ENCODE measurements around the gene TIMP3. TPM values are rescaled to one million over a fixed set of nuclear protein-coding genes. Genes with fewer than 3 reads are reported as not detected.
A peak's percentile ranks its signal among the peaks of the same experiment; 100 is the strongest.

TIMP3 gene
- polyA plus RNA-seq, 1 donor (not counting 4 experiments of a cell fraction or from before 2014, with no cell fraction given): 34.3 TPM

DNA sequence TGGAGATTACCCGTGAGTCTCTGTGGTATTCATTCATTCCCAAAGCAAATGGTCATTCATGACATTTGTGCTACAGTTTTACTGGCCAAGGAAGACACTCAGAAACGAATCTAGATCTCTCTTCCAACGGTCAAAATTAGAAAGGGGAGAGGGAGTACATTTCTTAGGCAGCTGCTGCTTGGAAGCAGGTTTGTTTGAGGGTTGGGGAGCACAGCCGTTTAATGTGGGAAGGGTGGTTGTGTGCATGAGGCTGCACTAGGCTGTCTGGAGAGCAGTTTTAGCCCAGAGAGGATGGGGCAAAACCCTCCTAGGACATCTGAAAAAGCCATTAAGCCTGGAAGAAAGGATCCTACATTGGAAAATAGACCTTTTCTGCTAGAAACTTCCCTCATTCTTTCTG is 29.7 kb upstream of the TIMP3 start:
- H3K9me3 ChIP-seq (ENCODE audit: control insufficient read depth, low read depth, low read length): no peaks in the 10 kb centered on the region
- no peaks in the 10 kb centered on the region for H3K79me2 ChIP-seq (ENCODE audit: control insufficient read depth, insufficient read depth, low read length)
- DNase-seq (ENCODE audit: low read depth, low spot score) (no peak), FAIRE-seq (no peak)
- no peaks in the 10 kb centered on the region for H3K4me1 ChIP-seq (ENCODE audit: control insufficient read depth, extremely low read depth, insufficient read depth, low read length)
- H2AFZ ChIP-seq (ENCODE audit: control insufficient read depth, low read length): no peak overlapping the region
- no peak for TF ChIP-seq EZH2 (IDR thresholded peaks at IDR 0.05; ENCODE audit: low read length)
- TF ChIP-seq, protein P1, sequence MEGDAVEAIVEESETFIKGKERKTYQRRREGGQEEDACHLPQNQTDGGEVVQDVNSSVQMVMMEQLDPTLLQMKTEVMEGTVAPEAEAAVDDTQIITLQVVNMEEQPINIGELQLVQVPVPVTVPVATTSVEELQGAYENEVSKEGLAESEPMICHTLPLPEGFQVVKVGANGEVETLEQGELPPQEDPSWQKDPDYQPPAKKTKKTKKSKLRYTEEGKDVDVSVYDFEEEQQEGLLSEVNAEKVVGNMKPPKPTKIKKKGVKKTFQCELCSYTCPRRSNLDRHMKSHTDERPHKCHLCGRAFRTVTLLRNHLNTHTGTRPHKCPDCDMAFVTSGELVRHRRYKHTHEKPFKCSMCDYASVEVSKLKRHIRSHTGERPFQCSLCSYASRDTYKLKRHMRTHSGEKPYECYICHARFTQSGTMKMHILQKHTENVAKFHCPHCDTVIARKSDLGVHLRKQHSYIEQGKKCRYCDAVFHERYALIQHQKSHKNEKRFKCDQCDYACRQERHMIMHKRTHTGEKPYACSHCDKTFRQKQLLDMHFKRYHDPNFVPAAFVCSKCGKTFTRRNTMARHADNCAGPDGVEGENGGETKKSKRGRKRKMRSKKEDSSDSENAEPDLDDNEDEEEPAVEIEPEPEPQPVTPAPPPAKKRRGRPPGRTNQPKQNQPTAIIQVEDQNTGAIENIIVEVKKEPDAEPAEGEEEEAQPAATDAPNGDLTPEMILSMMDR (optimal IDR thresholded peaks at IDR 0.05 in 1 of 3, IDR thresholded peaks at IDR 0.05 in 1 of 3, conservative IDR thresholded peaks at IDR 0.05 in 1 of 3; ENCODE audit: extremely low read depth in 1 of 3, insufficient read depth in 2 of 3, low read length in 3 of 3): no peak
- H3K27ac ChIP-seq (ENCODE audit: control insufficient read depth, insufficient read depth, low read length): no peak overlapping the region
- no peaks in the 10 kb centered on the region for H4K20me1 ChIP-seq (ENCODE audit: control insufficient read depth, extremely low read depth, insufficient read depth, low read length)
- no peaks in the 10 kb centered on the region for H3K9me1 ChIP-seq (ENCODE audit: control insufficient read depth, extremely low read depth, insufficient read depth, low read length)
- H3K27me3 ChIP-seq (ENCODE audit: control insufficient read depth, extremely low read depth, insufficient read depth, low read length): peaks cover 16% of the 10 kb centered on the region
- no peak overlapping the region for H3K4me2 ChIP-seq (ENCODE audit: control insufficient read depth, extremely low read depth, insufficient read depth, low read depth, low read length)
- dilution Hi-C loops (cut with MboI; ENCODE audit: extremely low pct_ligation_motif_present, low sequenced_read_pairs): no loop called here
- no peaks in the 10 kb centered on the region for H3K36me3 ChIP-seq (ENCODE audit: control insufficient read depth in 2 of 2, extremely low read depth in 1 of 2, insufficient read depth in 2 of 2, low read length in 2 of 2)
- H3K4me3 ChIP-seq (ENCODE audit: control insufficient read depth in 2 of 3, extremely low read depth in 1 of 3, insufficient read depth in 2 of 3, low read depth in 1 of 3, low read length in 3 of 3): no peak overlapping the region
- H3K9ac ChIP-seq (ENCODE audit: control insufficient read depth, extremely low read depth, insufficient read depth, low read length): no peak overlapping the region

DNA sequence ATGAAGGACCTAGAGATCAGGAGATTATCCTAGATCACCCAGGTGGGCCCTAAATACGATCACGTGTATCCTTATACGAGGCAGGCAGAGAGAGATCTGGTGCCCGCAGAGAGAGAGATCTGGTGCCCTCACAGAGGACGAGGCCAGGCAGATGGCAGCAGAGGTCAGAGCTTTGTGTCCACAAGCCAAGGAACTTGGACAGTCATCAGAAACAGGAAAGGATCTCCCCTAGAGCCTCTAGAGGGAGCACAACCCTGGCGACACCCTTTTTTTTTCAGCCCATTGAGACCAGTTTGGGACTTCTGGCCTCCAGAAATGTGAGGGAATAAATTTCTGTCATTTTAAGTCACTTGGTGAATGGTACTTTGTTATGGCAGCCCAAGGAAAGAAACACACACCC is 25.5 kb upstream of the TIMP3 start:
- H2AFZ ChIP-seq (ENCODE audit: control insufficient read depth, low read length): no peak overlapping the region
- no peak overlapping the region for H3K4me3 ChIP-seq (ENCODE audit: control insufficient read depth in 2 of 3, extremely low read depth in 1 of 3, insufficient read depth in 2 of 3, low read depth in 1 of 3, low read length in 3 of 3)
- H3K27me3 ChIP-seq (ENCODE audit: control insufficient read depth, extremely low read depth, insufficient read depth, low read length): peaks cover 16% of the 10 kb centered on the region
- FAIRE-seq (no peak), DNase-seq (ENCODE audit: low read depth, low spot score) (no peak)
- H3K4me1 ChIP-seq (ENCODE audit: control insufficient read depth, extremely low read depth, insufficient read depth, low read length): peaks cover 2% of the 10 kb centered on the region
- H3K9ac ChIP-seq (ENCODE audit: control insufficient read depth, extremely low read depth, insufficient read depth, low read length): no peak overlapping the region
- no peak overlapping the region for H3K27ac ChIP-seq (ENCODE audit: control insufficient read depth, insufficient read depth, low read length)
- no peaks in the 10 kb centered on the region for H4K20me1 ChIP-seq (ENCODE audit: control insufficient read depth, extremely low read depth, insufficient read depth, low read length)
- TF ChIP-seq, protein P1 (optimal IDR thresholded peaks at IDR 0.05 in 1 of 3, IDR thresholded peaks at IDR 0.05 in 1 of 3, conservative IDR thresholded peaks at IDR 0.05 in 1 of 3; ENCODE audit: extremely low read depth in 1 of 3, insufficient read depth in 2 of 3, low read length in 3 of 3): peak; percentile 35 to 39 (median 39)
- no peak for TF ChIP-seq EZH2 (IDR thresholded peaks at IDR 0.05; ENCODE audit: low read length)
- no peaks in the 10 kb centered on the region for H3K36me3 ChIP-seq (ENCODE audit: control insufficient read depth in 2 of 2, extremely low read depth in 1 of 2, insufficient read depth in 2 of 2, low read length in 2 of 2)
- no peaks in the 10 kb centered on the region for H3K9me1 ChIP-seq (ENCODE audit: control insufficient read depth, extremely low read depth, insufficient read depth, low read length)
- dilution Hi-C loops (cut with MboI; ENCODE audit: extremely low pct_ligation_motif_present, low sequenced_read_pairs): loop anchor here (25.0 kb wide), 1 partner anchor 264 kb away; no protein-coding TSS in a partner anchor
- H3K9me3 ChIP-seq (ENCODE audit: control insufficient read depth, low read depth, low read length): no peaks in the 10 kb centered on the region
- H3K4me2 ChIP-seq (ENCODE audit: control insufficient read depth, extremely low read depth, insufficient read depth, low read depth, low read length): no peak overlapping the region
- no peaks in the 10 kb centered on the region for H3K79me2 ChIP-seq (ENCODE audit: control insufficient read depth, insufficient read depth, low read length)
